H1 (cell line): ENCODE data around the gene SLC18A3. TPM values are rescaled to one million over a fixed set of nuclear protein-coding genes. Genes with fewer than 3 reads are reported as not detected.
A peak's percentile ranks its signal among the peaks of the same experiment; 100 is the strongest.

Experiments used
- CTCF ChIA-PET: fragments of 300-600 bp; sonication (Branson Sonifier 250); formaldehyde crosslinking; loops from one replicate; lab custom pipeline; 2021; ENCODE audit not compliant: partially characterized antibody; lab: Charles Lee
- POLR2A ChIA-PET: fragments of 300-600 bp; sonication (Branson Sonifier 250); formaldehyde crosslinking; loops from one replicate; lab custom pipeline; 2021; ENCODE audit warnings: inconsistent platforms; ENCODE audit not compliant: partially characterized antibody; lab: Charles Lee
- DNase-seq, 2 experiments: peaks; one replicate each; pipeline versions ENCODE4 v3.0.0 to v3.0.0-alpha.2; 2010 to 2022; ENCODE audit warnings: low spot score in 2 of 2, low read depth in 1 of 2, mixed read lengths in 1 of 2
- FAIRE-seq: peaks from 2 replicates; lab custom pipeline; 2011; peaks lifted over from hg19 to GRCh38; lab: Jason Lieb, UNC
- H2AFZ ChIP-seq: 2 replicates; pipeline ENCODE4 v1.8.1; 2012; ENCODE audit warnings: low read length, inconsistent platforms
- H2AK5ac ChIP-seq: 2 replicates; pipeline ENCODE4 v1.6.1; 2013; ENCODE audit warnings: low read depth, low read length
- H2BK120ac ChIP-seq: replicated peaks from 2 replicates; pipeline ENCODE3; 2013; ENCODE audit warnings: low read depth, low read length, inconsistent platforms
- H2BK12ac ChIP-seq: 2 replicates; pipeline ENCODE4 v1.6.1; 2013; ENCODE audit warnings: low read depth, low read length
- H2BK15ac ChIP-seq: 2 replicates; pipeline ENCODE4 v1.6.1; 2013; ENCODE audit warnings: low read length
- H2BK20ac ChIP-seq: 2 replicates; pipeline ENCODE4 v1.6.1; 2013; ENCODE audit warnings: low read length
- H2BK5ac ChIP-seq: 2 replicates; pipeline ENCODE4 v1.6.1; 2013; ENCODE audit warnings: low read depth, low read length
- H3K14ac ChIP-seq: 2 replicates; pipeline ENCODE4 v1.6.1; 2013; ENCODE audit warnings: inconsistent platforms; ENCODE audit not compliant: insufficient read length
- H3K18ac ChIP-seq: 2 replicates; pipeline ENCODE4 v1.6.1; 2013; ENCODE audit warnings: low read length; ENCODE audit errors: extremely low read depth
- H3K23ac ChIP-seq: 2 replicates; pipeline ENCODE4 v1.6.1; 2013; ENCODE audit warnings: inconsistent platforms; ENCODE audit not compliant: insufficient read length
- H3K23me2 ChIP-seq: 2 replicates; pipeline ENCODE4 v1.6.1; 2013; ENCODE audit warnings: low read depth, low read length
- H3K27ac ChIP-seq: 2 replicates; pipeline ENCODE4 v1.6.1; 2011; ENCODE audit warnings: low read depth, low read length, inconsistent platforms
- H3K27me3 ChIP-seq, 4 experiments: replicated peaks in 1 of 4; 1 replicate in 1 of 4; 2 replicates in 3 of 4; pipeline versions ENCODE4 v1.6.1 to v1.8.1; 2011 to 2013; ENCODE audit warnings: low read length in 3 of 4, mild to moderate bottlenecking in 3 of 4, inconsistent platforms in 2 of 4, mixed read lengths in 2 of 4, moderate library complexity in 1 of 4; ENCODE audit not compliant: control insufficient read depth in 3 of 4, insufficient read depth in 3 of 4; ENCODE audit errors: extremely low read depth in 1 of 4
- H3K36me3 ChIP-seq, 4 experiments: 2 replicates each; pipeline versions ENCODE4 v1.6.1 to v1.8.1; 2011 to 2013; ENCODE audit warnings: mild to moderate bottlenecking in 4 of 4, low read length in 3 of 4, moderate library complexity in 2 of 4, control low read depth in 1 of 4, inconsistent platforms in 1 of 4; ENCODE audit not compliant: insufficient read depth in 4 of 4, control insufficient read depth in 2 of 4
- H3K4ac ChIP-seq: replicated peaks from 2 replicates; pipeline ENCODE3; 2013; ENCODE audit warnings: low read length, low read depth, mixed read lengths, inconsistent platforms; ENCODE audit not compliant: insufficient read length
- H3K4me1 ChIP-seq, 4 experiments: replicated peaks in 1 of 4; 1 replicate in 1 of 4; 2 replicates in 3 of 4; pipeline versions ENCODE4 v1.6.1 to v1.8.1; 2011 to 2013; ENCODE audit warnings: low read length in 3 of 4, inconsistent platforms in 2 of 4, mixed read lengths in 1 of 4; ENCODE audit not compliant: insufficient read depth in 4 of 4, control insufficient read depth in 3 of 4
- H3K4me2 ChIP-seq, 2 experiments: 2 replicates each; pipeline versions ENCODE4 v1.6.1 to v1.8.1; 2011 to 2013; ENCODE audit warnings: low read depth in 2 of 2, low read length in 2 of 2, control low read depth in 1 of 2, inconsistent platforms in 1 of 2, mild to moderate bottlenecking in 1 of 2; ENCODE audit not compliant: insufficient read depth in 1 of 2
- H3K4me3 ChIP-seq, 4 experiments: fragments of 200-600, 300-600 bp in 1 of 4; sonication (generic), shearing (Covaris generic), sonication (Bioruptor Twin) in 1 of 4; 2 replicates each; pipeline versions ENCODE4 v1.5.1 to v1.8.1; 2011 to 2016; ENCODE audit warnings: low read length in 4 of 4, low read depth in 3 of 4, control low read depth in 2 of 4, inconsistent platforms in 2 of 4, mild to moderate bottlenecking in 2 of 4, mixed read lengths in 1 of 4, moderate library complexity in 1 of 4; ENCODE audit not compliant: insufficient read depth in 2 of 4; ENCODE audit errors: extremely low read depth in 1 of 4
- H3K56ac ChIP-seq: replicated peaks from 2 replicates; pipeline ENCODE3; 2013; ENCODE audit warnings: low read depth, mild to moderate bottlenecking, mixed read lengths, low read length, inconsistent platforms; ENCODE audit not compliant: insufficient read length
- H3K79me1 ChIP-seq: 2 replicates; pipeline ENCODE4 v1.6.1; 2013; ENCODE audit warnings: low read depth, low read length, control low read depth
- H3K79me2 ChIP-seq, 2 experiments: 2 replicates each; pipeline versions ENCODE4 v1.6.1 to v1.8.1; 2012 to 2013; ENCODE audit warnings: low read length in 2 of 2, mild to moderate bottlenecking in 2 of 2, inconsistent platforms in 1 of 2; ENCODE audit not compliant: insufficient read depth in 2 of 2, control insufficient read depth in 1 of 2
- H3K9ac ChIP-seq, 4 experiments: replicated peaks in 1 of 4; 1 replicate in 1 of 4; 2 replicates in 3 of 4; pipeline versions ENCODE4 v1.6.1 to v1.8.1; 2011 to 2013; ENCODE audit warnings: low read depth in 3 of 4, low read length in 3 of 4, control low read depth in 2 of 4, mild to moderate bottlenecking in 2 of 4, moderate library complexity in 2 of 4, inconsistent platforms in 1 of 4; ENCODE audit errors: extremely low read depth in 1 of 4
- H3K9me3 ChIP-seq, 2 experiments: 2 replicates each; pipeline versions ENCODE4 v1.6.1 to v1.8.1; 2012 to 2013; ENCODE audit warnings: mild to moderate bottlenecking in 2 of 2, moderate library complexity in 2 of 2, control low read depth in 1 of 2, inconsistent platforms in 1 of 2, low read depth in 1 of 2, low read length in 1 of 2, mixed read lengths in 1 of 2; ENCODE audit not compliant: insufficient read depth in 2 of 2
- H4K20me1 ChIP-seq, 2 experiments: replicated peaks in 1 of 2; 2 replicates each; pipeline versions ENCODE3 to v1.8.1; 2011 to 2013; ENCODE audit warnings: inconsistent platforms in 2 of 2, low read length in 2 of 2, mild to moderate bottlenecking in 1 of 2; ENCODE audit not compliant: insufficient read depth in 2 of 2, control insufficient read depth in 1 of 2
- H4K5ac ChIP-seq: 2 replicates; pipeline ENCODE4 v1.6.1; 2013; ENCODE audit warnings: low read length, low read depth, mixed read lengths, inconsistent platforms; ENCODE audit not compliant: insufficient read length
- H4K8ac ChIP-seq: 2 replicates; pipeline ENCODE4 v1.8.0; 2013; ENCODE audit warnings: mild to moderate bottlenecking, moderate library complexity, low read length, inconsistent platforms; ENCODE audit not compliant: insufficient read depth; ENCODE audit errors: extremely low read depth
- H4K91ac ChIP-seq: replicated peaks from 2 replicates; pipeline ENCODE3; 2013; ENCODE audit warnings: low read length, mixed read lengths, inconsistent platforms; ENCODE audit not compliant: insufficient read length
- BACH1 ChIP-seq: IDR thresholded peaks from 2 replicates; pipeline ENCODE4 v1.6.1; 2012; ENCODE audit warnings: low read length, improper control_type of control experiment
- CEBPB ChIP-seq: IDR thresholded peaks from 2 replicates; pipeline ENCODE4 v1.6.1; 2012; ENCODE audit warnings: low read depth, low read length
- RAD21 ChIP-seq, 2 experiments: IDR thresholded peaks in 1 of 2; conservative IDR thresholded peaks in 1 of 2; 2 replicates each; pipeline ENCODE4 v1.6.1; 2011; ENCODE audit warnings: low read depth in 2 of 2, low read length in 2 of 2, improper control_type of control experiment in 1 of 2, inconsistent platforms in 1 of 2, mild to moderate bottlenecking in 1 of 2, moderate library complexity in 1 of 2
- RNF2 ChIP-seq: fragments of 200-900, 300-1000 bp; sonication (generic); IDR thresholded peaks from 2 replicates; pipeline ENCODE4 v1.7.1; 2016; ENCODE audit warnings: borderline replicate concordance, low read depth, mild to moderate bottlenecking, antibody characterized with exemption, low read length; ENCODE audit not compliant: poor library complexity, severe bottlenecking; ENCODE audit errors: missing control alignments
- ZNF274 ChIP-seq: IDR thresholded peaks from 2 replicates; pipeline ENCODE4 v1.7.0; 2012; ENCODE audit warnings: low read length, borderline replicate concordance; ENCODE audit errors: extremely low read depth
- WGBS, 2 experiments: shearing (Covaris generic) in 1 of 2; methylation state at CpG; one replicate each; pipeline versions ENCODE4 v1.1.6 to v1.1.7; 2013 to 2015; ENCODE audit warnings: low lambda C conversion rate in 2 of 2, mixed read lengths in 2 of 2, inconsistent platforms in 1 of 2, low coverage in 1 of 2, missing lambda C conversion rate in 1 of 2; ENCODE audit not compliant: insufficient replicate concordance in 2 of 2, insufficient coverage in 1 of 2, insufficient read length in 1 of 2; ENCODE audit errors: extremely low coverage in 1 of 2, missing lambda C conversion rate in 1 of 2; 5-methylcytosine and 5-hydroxymethylcytosine counted together
- polyA plus RNA-seq, 7 experiments: library from polyadenylated mRNA; depleted of rRNA in 3 of 7; stranded (reverse) in 5 of 7; unstranded in 2 of 7; fragments of >200 nt in 5 of 7; fragments of 200-250 nt in 2 of 7; gene quantifications; 1 replicate in 5 of 7; 2 replicates in 1 of 7; 4 replicates in 1 of 7; pipeline versions ENCODE4 v1.2.1 to v1.2.3, GENCODE V29; 2011 to 2013; ENCODE audit warnings: missing spikeins in 2 of 7, mixed read lengths in 2 of 7
- total RNA-seq: library from RNA; stranded (reverse); fragmentation: NEBNext Ultra II Directional; extraction: Animal tissue kit (Norgen Biotek cat#: 25700); gene quantifications from 2 replicates; pipeline ENCODE4 v1.2.1, GENCODE V29; 2021

SLC18A3 gene
- total and polyA plus RNA-seq, 2 of the 8 experiments (the other 6 are each of a cell fraction or from before 2014, with no cell fraction given): 0.17 TPM; not detected in 1

- H3K79me1 ChIP-seq: no peaks in the 10 kb centered on the region
- no peak overlapping the region for H2BK5ac ChIP-seq
- no peak overlapping the region for H3K18ac ChIP-seq
- H3K36me3 ChIP-seq: no peaks in the 10 kb centered on the region
- H3K23me2 ChIP-seq: no peaks in the 10 kb centered on the region
- H3K9me3 ChIP-seq: no peaks in the 10 kb centered on the region
- H4K5ac ChIP-seq: no peak overlapping the region
- H3K4me3 ChIP-seq: no peak overlapping the region
- no peak overlapping the region for H2BK20ac ChIP-seq
- H3K23ac ChIP-seq: no peak overlapping the region
- 86% methylated on average over 11 of the region's 11 CpGs; no CpG with 5 or more reads in 1 of the 2 experiments for WGBS, 2 experiments
- H2BK120ac ChIP-seq: no peak overlapping the region
- H3K4me2 ChIP-seq: no peak overlapping the region
- no peak overlapping the region for H2BK12ac ChIP-seq
- H3K14ac ChIP-seq: no peak overlapping the region
- H3K4ac ChIP-seq: no peak overlapping the region
- FAIRE-seq (no peak), DNase-seq (peak in 1 of 2 experiments; percentile 35)
- ChIA-PET CTCF (interaction anchor here (0.8 to 1.7 kb wide), 3 partner anchors 11 to 46 kb away, joined by 3 to 5 read pairs (median 5); no protein-coding TSS in a partner anchor), POLR2A (no interaction called here)
- TF ChIP-seq CEBPB: no peak
- TF ChIP-seq ZNF274: no peak
- TF ChIP-seq RAD21 (IDR thresholded peaks at IDR 0.05 in 1 of 2, conservative IDR thresholded peaks at IDR 0.05 in 1 of 2; ENCODE audit: low read depth in 2 of 2, low read length in 2 of 2): no peak
- no peak for TF ChIP-seq RNF2
- no peak for TF ChIP-seq BACH1
- peaks cover 0 to 4% (median 1%) of the 10 kb centered on the region in 4 experiments; a peak in 3 of 7 replicates for H3K4me1 ChIP-seq
- H3K27ac ChIP-seq: no peak overlapping the region
- H3K9ac ChIP-seq: no peak overlapping the region
- H2AFZ ChIP-seq: no peak overlapping the region; the same call in 1 of the 2 replicates
- no peak overlapping the region for H2BK15ac ChIP-seq
- no peaks in the 10 kb centered on the region for H3K79me2 ChIP-seq
- H3K27me3 ChIP-seq: peaks cover 0 to 2% (median 0%) of the 10 kb centered on the region in 4 experiments; a peak in 1 of 7 replicates
- H4K91ac ChIP-seq: no peak overlapping the region
- H4K8ac ChIP-seq: no peak overlapping the region; the same call in 1 of the 2 replicates
- no peaks in the 10 kb centered on the region for H4K20me1 ChIP-seq
- H2AK5ac ChIP-seq: no peak overlapping the region
- no peak overlapping the region for H3K56ac ChIP-seq
Measured at GRCh38 chr10:49653273-49653929, 43.3 kb downstream of the SLC18A3 start.
